ENCODE data around the gene CAMTA1.

DNA sequence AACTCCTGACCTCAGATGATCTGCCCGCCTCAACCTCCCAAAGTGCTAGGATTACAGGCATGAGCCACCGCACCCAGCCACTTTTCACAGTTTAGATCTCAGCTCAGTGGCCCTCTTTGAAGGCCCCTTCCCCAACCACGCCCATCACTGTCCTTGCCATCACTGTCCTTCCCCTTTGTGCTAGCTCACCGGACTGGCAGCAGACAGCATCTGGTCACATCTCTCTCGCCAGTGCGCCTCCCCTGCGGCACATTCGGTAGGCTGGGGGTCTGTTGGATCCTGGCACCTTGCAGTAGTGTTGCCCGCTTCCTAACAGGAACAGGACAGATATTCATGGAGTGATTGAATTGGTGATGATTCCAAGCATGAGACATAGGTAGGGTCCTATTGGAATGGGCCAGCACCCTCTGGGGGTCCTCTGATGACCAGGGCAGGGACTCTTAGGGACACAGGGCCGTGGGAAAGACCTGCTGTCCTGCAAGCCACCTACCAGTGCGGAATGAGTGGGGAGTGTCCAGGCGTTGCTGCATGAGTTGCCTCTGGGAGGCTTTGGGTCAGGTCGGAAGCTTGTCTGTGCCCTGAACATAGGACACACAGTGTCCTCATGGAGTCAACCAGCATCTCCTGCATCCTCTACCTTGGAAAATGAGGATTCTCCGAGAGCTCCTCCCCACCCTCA lies 807.0 kb downstream of the CAMTA1 start:
- TF ChIP-seq, protein P1, sequence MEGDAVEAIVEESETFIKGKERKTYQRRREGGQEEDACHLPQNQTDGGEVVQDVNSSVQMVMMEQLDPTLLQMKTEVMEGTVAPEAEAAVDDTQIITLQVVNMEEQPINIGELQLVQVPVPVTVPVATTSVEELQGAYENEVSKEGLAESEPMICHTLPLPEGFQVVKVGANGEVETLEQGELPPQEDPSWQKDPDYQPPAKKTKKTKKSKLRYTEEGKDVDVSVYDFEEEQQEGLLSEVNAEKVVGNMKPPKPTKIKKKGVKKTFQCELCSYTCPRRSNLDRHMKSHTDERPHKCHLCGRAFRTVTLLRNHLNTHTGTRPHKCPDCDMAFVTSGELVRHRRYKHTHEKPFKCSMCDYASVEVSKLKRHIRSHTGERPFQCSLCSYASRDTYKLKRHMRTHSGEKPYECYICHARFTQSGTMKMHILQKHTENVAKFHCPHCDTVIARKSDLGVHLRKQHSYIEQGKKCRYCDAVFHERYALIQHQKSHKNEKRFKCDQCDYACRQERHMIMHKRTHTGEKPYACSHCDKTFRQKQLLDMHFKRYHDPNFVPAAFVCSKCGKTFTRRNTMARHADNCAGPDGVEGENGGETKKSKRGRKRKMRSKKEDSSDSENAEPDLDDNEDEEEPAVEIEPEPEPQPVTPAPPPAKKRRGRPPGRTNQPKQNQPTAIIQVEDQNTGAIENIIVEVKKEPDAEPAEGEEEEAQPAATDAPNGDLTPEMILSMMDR (IDR thresholded peaks at IDR 0.05; ENCODE audit: low read length): no peak
- TF ChIP-seq EZH2 (optimal IDR thresholded peaks at IDR 0.05; ENCODE audit: low read depth, low read length) (no peak), EZH2phosphoT487 (IDR thresholded peaks at IDR 0.05; ENCODE audit: low read length) (no peak)
